ENCODE results near the gene PROKR2.

Gene PROKR2

GRCh38 chr20:5316188-5317158, at the start of gene PROKR2:
Gene PROKR2 (minus strand): TSS chr20:5316954. CDS start chr20:5314369, 2,585 bp downstream.
- FAIRE-seq, result no peak

DNA sequence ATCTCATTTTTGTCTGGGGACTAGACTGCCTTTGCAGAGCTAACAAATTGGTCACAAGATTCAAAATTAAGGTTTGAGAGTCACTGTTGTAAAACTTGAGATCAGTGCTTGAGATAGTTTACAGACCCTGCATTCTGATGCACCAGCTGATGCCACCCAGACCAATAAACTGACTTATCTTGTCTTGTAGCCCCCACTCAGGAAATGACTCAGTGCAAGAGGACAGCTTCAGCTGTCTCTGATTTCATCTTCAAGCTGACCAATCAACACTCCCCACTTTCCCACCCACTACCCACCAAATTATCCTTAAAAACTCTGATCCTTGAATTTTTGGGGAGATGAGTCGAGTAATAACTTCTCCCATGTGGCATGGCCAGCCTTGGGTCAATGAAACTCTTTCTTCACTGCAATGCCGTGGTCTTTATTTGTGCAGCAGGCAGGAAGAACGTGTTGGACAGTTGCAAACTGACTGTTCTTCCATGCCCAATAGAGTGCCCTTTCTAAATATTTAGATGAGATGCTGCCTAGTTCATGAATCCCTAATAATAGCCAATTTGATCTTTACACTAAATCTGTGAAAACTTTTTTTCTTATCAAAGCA, 48.3 kb upstream of the PROKR2 start:
- FAIRE-seq, result no peak

- FAIRE-seq, result no peak
Measured at GRCh38 chr20:5364136-5364821, 47.5 kb upstream of the PROKR2 start.

- no peak for FAIRE-seq
Measured at GRCh38 chr20:5362771-5363170, 46.0 kb upstream of the PROKR2 start.

GRCh38 chr20:5361176-5361575, 44.4 kb upstream of the PROKR2 start:
- no peak for FAIRE-seq

- no peak for FAIRE-seq
Measured at GRCh38 chr20:5357946-5358345, 41.2 kb upstream of the PROKR2 start.

GRCh38 chr20:5356941-5357340, 40.2 kb upstream of the PROKR2 start:
- no peak for FAIRE-seq

DNA sequence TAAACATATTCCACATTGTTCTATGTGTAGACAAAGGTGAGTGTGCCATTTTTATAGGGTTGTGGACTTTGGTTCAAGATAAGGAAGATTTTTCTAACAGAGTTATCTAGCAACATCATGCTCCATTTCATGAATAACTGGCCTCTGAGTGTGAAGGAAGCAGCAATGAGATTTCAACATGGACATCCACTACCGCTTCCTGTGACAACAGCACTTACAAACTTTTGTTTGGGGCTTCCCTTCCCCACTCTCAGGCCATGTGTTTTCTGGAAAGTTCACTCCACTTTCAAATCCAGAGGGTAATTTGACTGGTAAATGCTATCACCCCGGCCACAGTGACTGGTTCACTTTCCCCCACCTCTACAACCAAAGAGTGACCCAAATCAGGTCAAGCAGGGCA, 38.1 kb upstream of the PROKR2 start:
- FAIRE-seq, result no peak

DNA sequence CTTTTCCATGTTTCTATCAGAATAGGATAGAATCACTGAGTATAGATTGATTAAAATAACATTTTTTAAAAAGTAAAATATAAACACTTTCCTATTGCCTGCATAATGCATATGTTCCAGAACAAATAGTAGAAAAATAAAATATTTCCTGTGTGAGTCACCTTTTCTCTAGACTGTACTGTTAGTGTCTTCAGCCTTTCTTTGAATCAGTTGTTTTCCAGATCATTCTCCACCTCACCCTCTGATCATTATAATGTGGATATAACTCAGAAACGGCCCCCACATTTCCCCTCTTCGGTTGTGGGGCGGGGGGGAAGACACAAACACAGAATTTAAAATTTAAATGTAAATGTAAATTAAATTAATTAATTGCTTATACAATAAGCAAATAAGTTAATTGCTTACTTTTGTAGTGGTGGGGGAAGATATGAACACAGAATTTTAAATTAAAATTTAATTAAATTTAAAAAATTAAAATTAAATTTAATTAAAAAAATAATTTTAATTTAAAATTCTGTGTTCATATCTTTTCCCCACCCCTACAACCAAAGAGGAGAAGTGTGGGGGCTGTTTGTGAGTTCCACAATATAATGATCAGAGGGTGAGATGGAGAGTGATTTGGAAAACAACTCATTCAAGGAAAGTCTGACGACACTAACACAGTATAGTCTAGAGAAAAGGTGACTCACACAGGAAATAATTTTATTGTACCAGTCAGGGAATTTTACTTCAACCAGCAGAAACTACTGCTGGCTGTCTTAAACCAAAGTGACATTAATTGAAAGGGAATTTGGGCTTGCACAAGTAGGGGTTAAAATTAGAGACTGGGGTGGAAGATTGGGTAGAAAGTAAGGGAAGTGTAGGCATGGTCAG, 37.1 kb upstream of the PROKR2 start:
- no peak for FAIRE-seq

- no peak for FAIRE-seq
Measured at GRCh38 chr20:5349448-5349847, 32.7 kb upstream of the PROKR2 start.

DNA sequence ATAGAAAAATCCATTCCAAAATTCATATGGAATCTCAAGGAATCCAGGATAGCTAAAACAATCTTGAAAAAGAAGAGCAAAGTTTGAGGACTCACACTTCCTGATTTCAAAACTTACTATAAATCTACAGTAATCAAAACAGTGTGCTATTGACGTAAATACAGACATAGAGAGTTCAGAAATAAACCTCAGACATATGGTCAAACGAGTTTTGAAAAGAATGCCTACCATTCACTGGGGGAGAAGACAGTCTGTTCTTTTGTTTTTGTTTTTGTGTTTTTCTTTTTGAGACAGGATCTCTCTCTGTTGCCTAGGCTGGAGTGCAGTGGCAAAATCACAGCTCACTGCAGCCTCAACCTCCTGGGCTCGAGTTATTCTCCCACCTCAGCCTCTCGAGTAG, 25.3 kb upstream of the PROKR2 start:
- no peak for FAIRE-seq

GRCh38 chr20:5331340-5331739, 14.6 kb upstream of the PROKR2 start:
- FAIRE-seq, result no peak

- no peak for FAIRE-seq
Measured at GRCh38 chr20:5328268-5328667, 11.5 kb upstream of the PROKR2 start.

GRCh38 chr20:5327356-5327755, 10.6 kb upstream of the PROKR2 start:
- FAIRE-seq, result no peak

GRCh38 chr20:5315807-5316187, 957 bp downstream of the PROKR2 start:
- no peak for FAIRE-seq

DNA sequence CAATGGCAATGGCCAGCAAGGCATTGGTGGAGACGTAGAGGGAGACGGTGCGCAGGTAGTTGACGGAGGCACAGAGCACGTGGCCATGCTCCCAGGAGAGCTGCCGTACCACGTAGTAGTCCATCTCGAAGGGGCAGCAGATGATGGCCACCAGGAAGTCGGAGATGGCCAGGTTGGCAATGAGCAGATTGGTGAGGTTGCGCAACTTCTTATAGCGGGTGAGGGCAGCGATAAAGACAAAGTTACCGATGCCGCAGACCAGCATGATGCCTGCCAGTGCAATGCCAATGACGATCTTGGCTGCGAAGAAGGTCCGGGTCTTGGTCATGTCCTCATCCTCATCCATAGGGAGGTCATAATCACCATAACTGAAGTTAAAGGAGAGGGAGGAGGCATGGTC, 2.8 kb downstream of the PROKR2 start:
- FAIRE-seq, result no peak

GRCh38 chr20:5312518-5312917, 4.2 kb downstream of the PROKR2 start:
- no peak for FAIRE-seq

DNA sequence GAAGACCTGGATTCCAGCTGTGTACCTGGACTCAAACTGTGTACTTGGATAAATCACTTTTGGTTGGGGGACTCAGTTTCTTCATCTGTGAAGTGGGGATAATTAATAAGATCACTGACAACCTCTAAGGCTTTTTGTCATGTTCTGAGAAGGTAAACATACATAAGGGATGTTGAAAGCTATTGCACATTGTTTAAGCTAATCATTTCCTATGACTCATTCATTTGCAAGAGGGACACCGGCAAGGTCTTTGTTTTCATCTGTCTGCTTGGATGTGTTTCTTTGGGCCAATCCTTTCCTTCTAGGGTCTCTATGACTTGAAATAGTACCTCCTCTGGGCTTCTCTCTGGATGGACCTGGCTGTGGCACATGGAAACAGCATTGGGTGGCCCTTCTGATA, 6.8 kb downstream of the PROKR2 start:
- FAIRE-seq, result no peak

DNA sequence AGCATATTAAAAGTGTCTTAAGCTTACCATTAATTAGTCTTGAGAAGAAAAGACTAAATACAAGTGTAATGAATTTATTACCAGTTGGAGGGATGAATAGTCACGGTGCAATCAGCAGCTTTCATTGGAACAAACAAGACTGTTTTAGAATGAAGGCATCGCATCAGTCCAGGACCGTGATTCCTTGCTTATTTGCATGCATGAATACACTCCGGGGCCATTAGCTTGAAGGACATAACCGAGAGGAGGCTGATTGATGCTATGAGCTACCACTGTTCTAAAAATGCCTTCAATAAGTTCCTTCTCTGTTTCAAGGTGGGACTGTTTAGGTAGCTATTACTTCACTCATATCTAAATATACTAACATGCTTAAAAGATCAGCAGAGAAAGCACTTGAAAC, 17.9 kb downstream of the PROKR2 start:
- no peak for FAIRE-seq

DNA sequence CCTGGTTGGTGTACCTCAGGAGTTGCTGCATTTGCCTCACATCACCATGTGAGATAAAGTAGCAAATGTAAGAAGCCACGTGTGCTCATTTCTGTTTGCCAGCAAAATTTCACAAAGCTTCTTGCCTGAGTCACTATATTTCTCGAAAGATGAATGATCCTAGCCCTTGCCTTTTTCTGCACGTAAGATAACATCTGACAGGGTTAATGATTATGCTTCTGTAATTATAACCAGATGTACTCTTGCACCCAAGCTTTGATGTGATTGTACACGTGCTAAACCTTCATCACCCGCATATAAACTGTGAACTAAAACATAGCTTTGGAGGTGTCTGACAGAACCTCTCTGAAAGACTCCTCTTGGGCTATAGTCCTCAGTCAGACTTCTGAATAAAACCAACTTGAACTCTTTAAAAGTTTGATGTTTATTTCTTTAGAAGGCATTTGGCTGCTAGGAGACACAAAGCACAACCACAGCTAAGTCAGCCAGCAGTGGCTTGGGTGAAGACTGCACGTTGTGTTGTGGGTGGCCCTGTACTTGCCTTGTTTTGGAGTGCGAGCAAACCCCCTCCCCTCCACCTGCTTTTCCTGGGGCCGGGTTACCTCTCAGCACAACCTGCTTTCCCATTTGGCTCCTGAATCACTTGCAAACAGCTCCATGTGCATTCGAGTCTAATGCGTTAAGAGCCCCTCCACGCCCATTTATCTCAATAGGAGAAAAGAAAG, 19.3 kb downstream of the PROKR2 start:
- no peak for FAIRE-seq

DNA sequence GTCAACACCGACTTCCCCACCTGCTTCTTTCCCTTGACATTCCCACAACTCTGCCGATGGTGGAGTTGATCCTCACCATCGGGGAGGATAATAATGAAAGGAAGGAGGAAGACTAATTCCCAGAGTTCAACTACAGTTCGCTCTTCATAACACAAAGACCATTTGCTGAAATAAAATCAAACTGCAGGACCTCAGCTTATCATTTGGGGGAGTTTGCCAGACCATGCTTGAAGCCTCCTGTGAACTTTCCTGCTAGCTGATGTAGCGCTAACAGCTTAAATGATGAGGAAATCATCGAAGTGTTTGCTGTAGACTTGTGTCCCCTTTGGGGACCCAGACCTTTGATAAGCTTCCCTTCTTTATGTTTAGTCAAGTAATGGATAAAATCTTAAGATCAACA, 26.2 kb downstream of the PROKR2 start:
- FAIRE-seq, result no peak

- no peak for FAIRE-seq
Measured at GRCh38 chr20:5282561-5282960, 34.2 kb downstream of the PROKR2 start.
